GM18868 (cell line): ENCODE results near the gene ZFYVE27.

Source experiments
- ATAC-seq: cut with Tn5 transposase; IDR thresholded peaks from one replicate; pipeline ENCODE4 v1.9.1; 2021; ENCODE audit warnings: mild to moderate bottlenecking, moderate library complexity; ENCODE audit not compliant: unreplicated experiment

The ZFYVE27 gene

GRCh38 chr10:97714401-97715258 lies 22.3 kb upstream of the ZFYVE27 start:
- ATAC-seq = peak; percentile 51

GRCh38 chr10:97715259-97715874 lies 21.6 kb upstream of the ZFYVE27 start:
- no peak for ATAC-seq

- no peak for ATAC-seq
Measured at GRCh38 chr10:97717627-97718026, 19.3 kb upstream of the ZFYVE27 start.

GRCh38 chr10:97718178-97718577 lies 18.8 kb upstream of the ZFYVE27 start:
- no peak for ATAC-seq

- no peak for ATAC-seq
Measured at GRCh38 chr10:97718659-97719142, 18.2 kb upstream of the ZFYVE27 start.

- ATAC-seq = no peak
Measured at GRCh38 chr10:97719602-97720001, 17.3 kb upstream of the ZFYVE27 start.

- no peak for ATAC-seq
Measured at GRCh38 chr10:97721871-97722780, 14.8 kb upstream of the ZFYVE27 start.

GRCh38 chr10:97723001-97723400 lies 13.9 kb upstream of the ZFYVE27 start:
- ATAC-seq = no peak

- ATAC-seq = no peak
Measured at GRCh38 chr10:97724341-97724941, 12.5 kb upstream of the ZFYVE27 start.

GRCh38 chr10:97726636-97727178 lies 10.2 kb upstream of the ZFYVE27 start:
- ATAC-seq = no peak

GRCh38 chr10:97729014-97729413 lies 7.9 kb upstream of the ZFYVE27 start:
- ATAC-seq = no peak

GRCh38 chr10:97731346-97732051 lies 5.4 kb upstream of the ZFYVE27 start:
- ATAC-seq = no peak

- no peak for ATAC-seq
Measured at GRCh38 chr10:97732052-97732359, 4.9 kb upstream of the ZFYVE27 start.

- ATAC-seq = no peak
Measured at GRCh38 chr10:97733256-97733655, 3.7 kb upstream of the ZFYVE27 start.

GRCh38 chr10:97734021-97734420 lies 2.9 kb upstream of the ZFYVE27 start:
- no peak for ATAC-seq

- peak; percentile 66 for ATAC-seq
Measured at GRCh38 chr10:97736403-97736901, 476 bp upstream of the ZFYVE27 start.

- peak; percentile 7 for ATAC-seq
Measured at GRCh38 chr10:97737770-97738265, 890 bp downstream of the ZFYVE27 start.

- no peak for ATAC-seq
Measured at GRCh38 chr10:97738616-97739015, 1.7 kb downstream of the ZFYVE27 start.

GRCh38 chr10:97740613-97741012 lies 3.7 kb downstream of the ZFYVE27 start:
- no peak for ATAC-seq
